Renal cortical epithelial cell (primary cell): ENCODE data around the gene MYO5C. TPM values are rescaled to one million over a fixed set of nuclear protein-coding genes. Genes with fewer than 3 reads are reported as not detected.
A peak's percentile ranks its signal among the peaks of the same experiment; 100 is the strongest.
"Not testable (repeated sequence)": the region's sequence is repeated elsewhere in the genome, so short reads cannot be mapped to it uniquely, and the experiment has no call there.

ENCODE experiments used
- DNase-seq: peaks from one replicate; pipeline ENCODE4 v3.0.0-alpha.2; 2011; ENCODE audit warnings: low read depth
- total RNA-seq: library from RNA; depleted of rRNA; stranded (reverse); fragments of >200 nt; gene quantifications from 2 replicates; pipeline ENCODE4 v1.2.3, GENCODE V29; 2014

Gene MYO5C
- total RNA-seq, 1 donor from 2014 or later, result 18.3 TPM

GRCh38 chr15:52243286-52243685, 52.3 kb downstream of the MYO5C start:
- no peak for DNase-seq

DNA sequence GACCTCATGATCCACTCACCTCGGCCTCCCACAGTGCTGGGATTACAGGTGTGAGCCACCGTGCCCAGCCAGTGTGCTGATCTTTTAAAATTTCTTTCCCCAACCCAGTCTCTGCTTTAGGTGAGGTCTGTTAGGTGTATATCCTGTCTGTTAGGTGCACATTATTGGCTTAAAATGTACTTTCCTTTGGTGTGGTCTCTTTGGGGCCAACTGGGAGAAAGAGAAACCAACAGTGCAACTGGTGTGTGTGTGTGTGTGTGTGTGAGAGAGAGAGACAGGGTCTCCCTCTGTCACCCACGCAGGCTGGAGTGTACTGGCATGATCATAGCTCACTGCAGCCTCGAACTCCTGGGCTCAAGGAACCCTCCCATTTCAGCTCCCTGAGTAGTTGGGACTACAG, 54.1 kb downstream of the MYO5C start:
- DNase-seq, result no peak

DNA sequence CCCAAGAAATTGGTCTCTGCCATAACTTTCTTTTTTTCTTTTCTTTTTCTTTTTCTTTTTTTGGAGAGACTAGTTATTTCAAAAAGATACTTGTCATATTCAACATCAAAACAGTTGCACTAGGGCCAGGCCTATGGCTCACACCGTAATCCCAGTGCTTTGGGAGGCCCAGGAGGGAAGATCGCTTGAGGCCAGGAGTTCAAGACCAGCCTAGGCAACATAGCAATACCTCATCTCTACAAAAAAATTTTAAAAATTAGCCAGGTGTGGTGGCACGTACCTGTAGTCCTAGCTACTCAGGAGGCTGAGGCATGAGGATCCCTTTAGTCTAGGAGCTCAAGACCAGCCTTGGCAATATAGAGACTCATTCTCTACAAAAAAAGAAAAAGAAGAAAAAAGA, 55.4 kb downstream of the MYO5C start:
- no peak for DNase-seq

DNA sequence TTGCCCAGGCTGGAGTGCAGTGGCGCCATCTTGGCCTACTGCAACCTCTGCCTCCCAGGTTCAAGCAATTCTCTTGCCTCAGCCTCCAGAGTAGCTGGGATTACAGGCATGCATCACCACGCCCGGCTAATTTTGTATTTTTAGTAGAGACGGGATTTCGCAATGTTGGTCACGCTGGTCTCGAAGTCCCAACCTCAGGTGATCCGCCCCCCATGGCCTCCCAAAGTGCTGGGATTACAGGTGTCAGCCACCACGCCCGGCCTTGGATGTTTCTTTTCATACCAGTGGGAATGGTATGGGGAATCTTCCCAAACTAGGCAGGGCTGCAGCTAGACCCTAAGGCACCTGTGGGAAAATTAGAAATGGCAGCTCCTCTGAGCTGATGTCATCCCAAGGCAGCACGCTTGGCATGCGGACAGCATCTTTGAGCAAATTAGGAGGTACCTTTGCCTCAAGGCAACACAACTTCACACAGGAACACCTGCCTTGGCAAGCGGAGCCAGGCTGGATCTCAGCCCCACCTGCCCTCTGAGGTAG, 56.5 kb downstream of the MYO5C start:
- DNase-seq, result not testable (repeated sequence)

DNA sequence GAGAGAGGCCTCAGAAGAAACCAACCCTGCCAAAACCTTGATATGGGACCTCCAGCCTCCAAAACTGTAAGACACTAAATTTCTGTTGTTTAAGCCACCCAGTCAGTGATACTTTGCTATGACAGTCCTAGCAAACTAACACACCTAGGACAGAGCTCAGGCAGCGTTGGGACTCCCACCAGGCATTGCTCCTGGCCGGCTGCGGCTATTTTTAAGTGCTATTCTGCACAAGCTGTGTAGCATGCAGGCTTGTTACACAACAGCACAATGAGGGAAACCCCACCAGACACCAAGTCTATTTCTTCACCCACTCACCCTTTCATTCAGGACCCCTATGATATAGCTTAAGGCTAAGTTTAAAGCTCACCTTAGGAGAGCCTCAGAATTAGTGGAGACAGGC, 57.5 kb downstream of the MYO5C start:
- no peak for DNase-seq

DNA sequence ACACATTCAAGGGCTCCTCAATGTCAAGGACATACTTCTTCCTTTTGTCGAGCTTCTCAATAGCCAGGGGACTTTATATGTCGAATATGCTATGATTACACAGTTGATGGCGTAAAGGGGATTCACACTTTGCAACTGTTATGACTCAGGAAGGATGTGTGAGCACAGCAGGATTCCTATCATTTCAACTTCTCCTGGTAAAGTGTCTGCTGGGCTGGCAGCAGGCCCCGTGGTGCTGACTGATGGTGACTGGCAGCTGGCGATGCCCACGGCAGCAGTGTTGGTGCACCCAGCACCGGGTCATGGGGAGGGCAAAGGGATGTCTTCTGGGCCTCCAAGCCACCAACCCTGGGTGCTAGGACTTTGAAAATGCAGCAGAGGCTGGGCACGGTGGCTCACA, 59.6 kb downstream of the MYO5C start:
- DNase-seq, result no peak

DNA sequence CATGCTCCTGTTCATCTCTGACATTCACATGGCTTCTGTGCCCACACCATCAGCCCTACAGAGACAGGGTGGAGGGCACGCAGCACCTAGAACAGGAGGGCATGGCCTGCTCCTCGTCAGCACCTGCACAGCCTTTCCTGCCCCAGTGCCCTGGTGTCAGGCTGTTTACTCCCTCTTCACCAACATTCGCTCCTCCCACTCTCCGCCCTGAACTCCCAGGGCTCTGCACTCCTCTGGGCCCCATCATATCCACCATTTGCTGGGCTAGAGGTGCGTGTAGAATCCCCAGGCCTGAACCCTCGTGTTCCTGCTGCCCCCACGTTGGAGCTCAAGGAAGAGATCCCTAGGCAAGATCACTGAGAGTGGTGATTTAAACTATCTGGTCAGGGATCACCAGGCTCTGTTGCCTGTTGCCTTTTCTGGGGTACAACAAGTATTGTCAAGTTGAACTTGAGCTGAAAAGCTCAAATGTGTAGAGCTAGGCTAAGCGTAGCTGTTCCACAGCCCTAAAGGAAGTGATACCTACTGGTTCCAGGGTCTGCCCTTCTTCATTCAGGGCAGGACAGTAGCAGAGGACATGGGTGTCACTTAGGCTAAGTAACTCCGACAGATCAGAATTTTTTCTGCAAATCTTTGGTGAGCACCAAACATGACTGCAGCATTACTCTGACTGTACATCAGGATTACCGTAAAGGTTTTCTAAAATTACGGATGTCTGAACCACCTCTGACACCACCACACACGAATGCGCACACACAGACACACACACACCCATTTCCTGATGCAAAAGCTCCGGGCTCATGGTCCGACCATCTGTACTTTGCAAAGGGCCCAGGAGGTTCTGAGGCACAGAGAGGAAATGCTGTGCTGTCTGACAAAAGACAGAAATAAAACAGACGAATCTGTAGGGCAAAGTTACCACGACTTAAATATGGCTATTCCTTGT, 60.7 kb downstream of the MYO5C start:
- DNase-seq, result no peak

DNA sequence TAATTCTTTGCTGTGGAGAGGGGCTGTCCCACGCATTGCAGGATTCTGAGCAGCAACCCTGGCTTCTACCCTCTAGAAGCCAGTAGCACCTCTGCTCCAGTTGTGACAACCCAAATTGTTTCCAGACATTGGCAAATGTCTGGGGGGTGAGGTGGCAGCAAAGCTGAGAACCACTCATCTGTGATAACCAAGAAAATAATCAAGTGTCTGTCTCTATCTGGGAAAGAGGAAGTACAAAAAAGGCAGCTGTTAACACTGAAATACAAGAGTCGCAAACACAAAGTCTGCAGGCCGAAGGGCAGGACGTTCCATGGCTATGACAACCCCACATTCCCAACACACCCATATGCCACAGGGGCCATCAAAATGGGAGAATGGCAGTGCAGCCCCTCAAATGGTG, 62.2 kb downstream of the MYO5C start:
- DNase-seq, result no peak

- DNase-seq, result no peak
Observed at GRCh38 chr15:52232327-52232726, 63.3 kb downstream of the MYO5C start.

- DNase-seq, result no peak
Observed at GRCh38 chr15:52230073-52230472, 65.5 kb downstream of the MYO5C start.

GRCh38 chr15:52228921-52229320, 66.7 kb downstream of the MYO5C start:
- peak; percentile 82 for DNase-seq

DNA sequence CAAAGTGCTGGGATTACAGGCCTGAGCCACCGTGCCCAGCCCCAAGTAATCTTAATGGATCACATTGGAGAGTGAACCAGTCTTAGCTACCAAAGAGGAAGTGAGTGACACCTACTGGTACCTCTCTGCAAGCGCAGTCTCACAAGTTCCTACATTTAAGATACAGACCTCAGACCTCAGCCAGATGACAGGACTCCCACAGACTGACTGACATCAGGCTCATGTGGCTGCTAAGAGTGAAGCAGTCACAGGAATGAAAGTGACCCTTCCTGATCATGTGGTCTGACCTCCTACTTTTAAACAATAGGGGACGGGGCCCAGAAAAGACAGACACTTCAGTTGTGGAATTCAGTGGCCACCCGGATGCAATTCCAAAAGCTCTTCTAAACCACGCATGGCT, 68.1 kb downstream of the MYO5C start:
- peak; percentile 90 for DNase-seq

DNA sequence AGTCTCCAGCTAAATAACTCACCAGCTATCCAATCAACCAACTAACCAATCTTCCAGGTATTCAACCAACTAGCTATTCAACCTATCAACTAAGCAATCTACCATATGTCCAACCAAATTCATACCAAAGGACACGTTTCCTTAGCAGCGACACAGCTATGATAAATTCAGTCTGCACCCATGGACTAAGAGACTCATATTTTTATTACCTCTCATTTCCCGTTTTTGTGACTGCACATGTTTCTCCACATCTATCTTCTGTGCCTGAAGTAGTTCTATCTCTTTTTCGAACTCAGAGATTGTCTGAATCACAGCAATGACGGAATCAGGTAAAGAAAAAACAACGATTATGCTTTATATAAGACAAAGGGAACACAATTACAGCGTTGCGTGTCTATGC, 70.4 kb downstream of the MYO5C start:
- no peak for DNase-seq

- DNase-seq, result no peak
Observed at GRCh38 chr15:52224211-52224610, 71.4 kb downstream of the MYO5C start.

DNA sequence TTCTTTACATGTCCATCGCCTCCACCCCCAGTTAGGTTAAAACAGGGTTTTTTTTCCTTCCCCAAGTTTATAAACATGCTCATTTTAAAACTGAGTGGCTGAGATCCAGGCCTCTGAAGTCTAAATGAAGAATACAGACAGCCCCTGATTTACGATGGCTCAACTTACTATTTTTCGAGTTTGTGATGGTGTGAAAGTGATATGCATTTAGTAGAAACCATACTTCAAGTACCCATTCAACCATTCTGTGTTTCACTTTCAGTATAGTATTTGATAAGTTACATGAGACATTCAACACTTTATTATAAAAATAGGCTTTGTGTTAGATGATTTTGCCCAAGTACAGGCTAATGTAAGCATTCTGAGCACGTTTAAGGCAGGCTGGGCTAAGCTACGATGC, 73.9 kb downstream of the MYO5C start:
- no peak for DNase-seq

- no peak for DNase-seq
Observed at GRCh38 chr15:52220937-52221660, 74.5 kb downstream of the MYO5C start.

- DNase-seq, result no peak
Observed at GRCh38 chr15:52220251-52220650, 75.4 kb downstream of the MYO5C start.

DNA sequence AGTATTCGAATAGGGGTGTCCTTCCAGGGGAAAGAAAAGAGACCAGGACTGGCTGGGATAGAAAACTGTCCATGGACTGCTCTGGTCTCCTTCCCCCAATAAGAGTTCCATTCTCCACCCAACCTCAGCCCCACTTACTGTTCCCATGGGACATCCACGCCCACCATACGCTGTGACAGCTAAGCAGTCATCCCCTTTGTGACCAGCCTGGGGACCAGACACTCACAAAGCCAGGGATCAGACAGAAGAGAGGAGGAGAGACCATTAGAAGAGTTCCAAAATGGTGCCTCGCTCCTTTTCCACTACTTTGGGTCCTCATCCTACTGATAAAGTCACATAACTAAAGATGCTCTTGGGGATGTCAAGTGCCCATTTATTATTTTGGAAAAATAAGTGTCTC, 76.8 kb downstream of the MYO5C start:
- DNase-seq, result no peak

GRCh38 chr15:52218371-52218770, 77.2 kb downstream of the MYO5C start:
- DNase-seq, result peak; percentile 9

- DNase-seq, result no peak
Observed at GRCh38 chr15:52217186-52217585, 78.4 kb downstream of the MYO5C start.

DNA sequence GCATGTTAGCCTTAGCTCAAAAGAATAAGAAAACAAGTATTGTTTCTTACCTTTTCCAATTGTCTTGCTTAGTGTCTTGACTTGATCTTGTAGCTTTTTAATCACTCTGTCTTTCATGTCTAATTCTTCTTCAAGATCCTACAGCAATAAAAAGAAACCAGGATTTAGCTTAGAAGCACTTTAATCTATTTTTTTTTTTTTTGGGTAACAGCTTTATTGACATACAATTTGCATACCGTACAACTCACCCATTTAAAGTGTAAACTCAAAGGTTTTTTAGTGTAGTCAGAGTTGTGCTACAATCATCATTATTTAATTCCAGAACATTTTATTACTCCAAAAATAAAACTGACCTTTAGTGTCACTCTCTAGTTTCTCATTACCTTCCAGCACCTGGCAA, 81.1 kb downstream of the MYO5C start:
- no peak for DNase-seq

DNA sequence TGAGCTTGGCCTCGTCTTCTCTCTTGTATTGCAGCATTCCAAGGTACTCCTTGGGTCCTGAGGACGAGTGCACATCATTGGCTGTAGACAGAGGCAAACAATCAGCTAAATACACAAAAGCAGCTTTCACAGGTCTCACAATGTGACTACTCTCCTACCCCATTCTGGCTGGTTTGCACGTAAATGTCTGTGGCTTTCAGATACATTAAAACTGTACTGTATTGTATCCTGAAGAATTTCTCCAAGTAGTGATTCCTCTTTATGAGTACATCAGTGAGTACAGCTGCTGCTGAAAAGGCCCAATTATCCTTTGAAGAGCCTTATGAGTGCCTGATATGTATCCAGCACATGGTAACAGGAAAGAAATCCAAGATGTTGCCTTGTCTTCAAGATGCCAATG, 82.4 kb downstream of the MYO5C start:
- DNase-seq, result no peak
